HT-29 (cell line): Measurements from ENCODE around the gene OTUD6A. TPM values are rescaled to one million over a fixed set of nuclear protein-coding genes. Genes with fewer than 3 reads are reported as not detected.
"Not testable (repeated sequence)": the region's sequence is repeated elsewhere in the genome, so short reads cannot be mapped to it uniquely, and the experiment has no call there.

ENCODE experiments used
- DNase-seq: peaks from one replicate; pipeline ENCODE4 v3.0.0-alpha.2; 2015; ENCODE audit warnings: low spot score
- total RNA-seq: library from RNA; depleted of rRNA; stranded (reverse); fragments of >200 nt; shearing (Covaris generic); gene quantifications from 2 replicates; pipeline ENCODE4 v1.2.3, GENCODE V29; 2014

The OTUD6A gene
- total RNA-seq, 1 experiment from 2014 or later: not detected

GRCh38 chrX:70046978-70047377 is 15.3 kb upstream of the OTUD6A start:
- DNase-seq: no peak

- DNase-seq: no peak
Observed at GRCh38 chrX:70049406-70049805, 12.9 kb upstream of the OTUD6A start.

- no peak for DNase-seq
Observed at GRCh38 chrX:70049925-70050324, 12.3 kb upstream of the OTUD6A start, which contains the start of gene AWAT2. Gene AWAT2 (minus strand): TSS chrX:70049938. CDS start chrX:70049932, 6 bp downstream.

GRCh38 chrX:70052895-70053615 is 9.2 kb upstream of the OTUD6A start:
- DNase-seq: no peak

GRCh38 chrX:70054391-70054790 is 7.9 kb upstream of the OTUD6A start:
- no peak for DNase-seq

GRCh38 chrX:70062961-70063550 is 799 bp downstream of the OTUD6A start:
- DNase-seq: no peak

GRCh38 chrX:70066646-70067045 is 4.4 kb downstream of the OTUD6A start:
- DNase-seq: no peak

GRCh38 chrX:70079297-70079696 is 17.0 kb downstream of the OTUD6A start:
- no peak for DNase-seq

- DNase-seq: no peak
Observed at GRCh38 chrX:70079870-70080269, 17.6 kb downstream of the OTUD6A start.

- DNase-seq: no peak
Observed at GRCh38 chrX:70082723-70083122, 20.5 kb downstream of the OTUD6A start.

- no peak for DNase-seq
Observed at GRCh38 chrX:70084592-70085240, 22.5 kb downstream of the OTUD6A start.

GRCh38 chrX:70087857-70088630 is 25.8 kb downstream of the OTUD6A start:
- DNase-seq: peak; percentile 39

GRCh38 chrX:70088751-70089150 is 26.5 kb downstream of the OTUD6A start:
- no peak for DNase-seq

GRCh38 chrX:70089604-70090297 is 27.5 kb downstream of the OTUD6A start:
- DNase-seq: no peak

- DNase-seq: no peak
Observed at GRCh38 chrX:70092247-70092646, 30.0 kb downstream of the OTUD6A start.

- DNase-seq: peak; percentile 22
Observed at GRCh38 chrX:70096052-70096451, 33.8 kb downstream of the OTUD6A start.

GRCh38 chrX:70105229-70105628 is 43.0 kb downstream of the OTUD6A start:
- DNase-seq: no peak

- DNase-seq: not testable (repeated sequence)
Observed at GRCh38 chrX:70111436-70112026, 49.3 kb downstream of the OTUD6A start.
